ENCODE results near the gene PTPRD. TPM values are rescaled to one million over a fixed set of nuclear protein-coding genes. Genes with fewer than 3 reads are reported as not detected.

PTPRD gene
- total and polyA plus RNA-seq, 9 of the 15 experiments (the other 6 are each of a cell fraction or from before 2014, with no cell fraction given), result 0.11 TPM; not detected in 8

DNA sequence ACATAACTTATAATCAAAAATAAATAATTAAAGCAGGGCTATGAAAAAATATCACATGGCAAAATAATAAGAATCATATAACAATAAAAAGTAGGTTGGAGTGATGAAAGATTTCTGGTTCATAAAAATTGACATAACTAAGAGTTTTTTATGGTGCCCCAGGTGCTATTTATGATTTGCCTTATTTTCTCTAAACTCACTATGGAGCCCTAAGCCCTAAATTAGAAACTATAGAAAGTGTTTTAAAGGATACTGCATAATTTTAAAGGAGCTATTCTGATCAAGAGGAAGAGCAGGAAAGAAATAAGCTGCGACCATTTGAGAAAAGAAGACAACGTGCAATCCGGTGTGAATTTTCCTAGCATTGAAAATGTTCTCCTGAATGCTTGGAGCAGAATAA lies 2178.2 kb downstream of the PTPRD start:
- WGBS (ENCODE audit: insufficient coverage, low coverage, missing lambda C conversion rate), result 0% methylated on average over 3 of the region's 3 CpGs
- intact Hi-C loops (cut with micrococcal nuclease) (no loop called here), in situ Hi-C loops (cut with MboI) (no loop called here)
- no peaks in the 10 kb centered on the region for H3K36me3 ChIP-seq (ENCODE audit: control insufficient read depth, insufficient read depth, low read length)
- no peak overlapping the region for H3K4me3 ChIP-seq
- no peak overlapping the region for H3K27ac ChIP-seq (ENCODE audit: extremely low read depth, low read depth, low read length)
- H3K4me2 ChIP-seq (ENCODE audit: insufficient read depth, low read length), result no peak overlapping the region
- no peaks in the 10 kb centered on the region for H3K9me3 ChIP-seq (replicated peaks; ENCODE audit: control insufficient read depth, insufficient read depth, low read depth, low read length)
- BruUV-seq (replicated peaks), result no TSS peak
- H3K4me1 ChIP-seq (replicated peaks in 1 of 2; ENCODE audit: control insufficient read depth in 2 of 2, insufficient read depth in 2 of 2, low read length in 2 of 2), result no peaks in the 10 kb centered on the region
- ChIA-PET CTCF (ENCODE audit: low intra/inter-chr PET ratio) (no interaction called here), POLR2A (no interaction called here)
- DNase-seq (ENCODE audit: extremely low read depth in 1 of 4, low spot score in 3 of 4) (no peak), FAIRE-seq (no peak), ATAC-seq (no peak)
- H3K9ac ChIP-seq (ENCODE audit: insufficient read depth in 1 of 2, low read depth in 2 of 2, low read length in 2 of 2), result no peak overlapping the region
- no peaks in the 10 kb centered on the region for H3K27me3 ChIP-seq (ENCODE audit: control insufficient read depth in 2 of 2, insufficient read depth in 2 of 2, low read length in 2 of 2)
- H3K79me2 ChIP-seq (ENCODE audit: control insufficient read depth, insufficient read depth, low read length), result no peaks in the 10 kb centered on the region
- no peak overlapping the region for H2AFZ ChIP-seq (ENCODE audit: low read depth, low read length)
- no peaks in the 10 kb centered on the region for H3K9me1 ChIP-seq (ENCODE audit: control insufficient read depth, insufficient read depth, low read length)
- no peaks in the 10 kb centered on the region for H4K20me1 ChIP-seq (replicated peaks; ENCODE audit: control insufficient read depth, insufficient read depth, low read length)
- TF ChIP-seq, protein P1, sequence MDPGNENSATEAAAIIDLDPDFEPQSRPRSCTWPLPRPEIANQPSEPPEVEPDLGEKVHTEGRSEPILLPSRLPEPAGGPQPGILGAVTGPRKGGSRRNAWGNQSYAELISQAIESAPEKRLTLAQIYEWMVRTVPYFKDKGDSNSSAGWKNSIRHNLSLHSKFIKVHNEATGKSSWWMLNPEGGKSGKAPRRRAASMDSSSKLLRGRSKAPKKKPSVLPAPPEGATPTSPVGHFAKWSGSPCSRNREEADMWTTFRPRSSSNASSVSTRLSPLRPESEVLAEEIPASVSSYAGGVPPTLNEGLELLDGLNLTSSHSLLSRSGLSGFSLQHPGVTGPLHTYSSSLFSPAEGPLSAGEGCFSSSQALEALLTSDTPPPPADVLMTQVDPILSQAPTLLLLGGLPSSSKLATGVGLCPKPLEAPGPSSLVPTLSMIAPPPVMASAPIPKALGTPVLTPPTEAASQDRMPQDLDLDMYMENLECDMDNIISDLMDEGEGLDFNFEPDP (CRISPR knock-in tag; IDR thresholded peaks at IDR 0.05), result no peak
- no peak for TF ChIP-seq ILF3 (IDR thresholded peaks at IDR 0.05; ENCODE audit: borderline replicate concordance)
- no peak for TF ChIP-seq NR3C1 (CRISPR knock-in tag; IDR thresholded peaks at IDR 0.05)
- no peak for TF ChIP-seq ZBTB8A (IDR thresholded peaks at IDR 0.05; ENCODE audit: partially characterized antibody)
- TF ChIP-seq NCOA2 (IDR thresholded peaks at IDR 0.05; ENCODE audit: partially characterized antibody in 2 of 2), result no peak
- TF ChIP-seq ZBED1 (IDR thresholded peaks at IDR 0.05), result no peak
- TF ChIP-seq PHF21A (IDR thresholded peaks at IDR 0.05; ENCODE audit: borderline replicate concordance, low read depth), result no peak
- TF ChIP-seq HDAC6 (IDR thresholded peaks at IDR 0.05; ENCODE audit: low read depth, low read length), result no peak
- no peak for TF ChIP-seq OTX1 (CRISPR knock-in tag; IDR thresholded peaks at IDR 0.05)
- TF ChIP-seq ATF6 (CRISPR knock-in tag; IDR thresholded peaks at IDR 0.05), result no peak
- no peak for TF ChIP-seq ZNF609 (CRISPR knock-in tag; IDR thresholded peaks at IDR 0.05; ENCODE audit: borderline replicate concordance)
- TF ChIP-seq ZNF764 (CRISPR knock-in tag; IDR thresholded peaks at IDR 0.05; ENCODE audit: low read depth), result no peak
